ENCODE results near the gene CBLIF.

CBLIF gene

GRCh38 chr11:59872076-59872475 is 26.8 kb upstream of the CBLIF start:
- DNase-seq (ENCODE audit: low read depth in 1 of 2, low spot score in 1 of 2) = no peak

GRCh38 chr11:59867946-59868345 is 22.6 kb upstream of the CBLIF start:
- no peak overlapping the region for H3K27ac ChIP-seq (replicated peaks)
- H3K4me3 ChIP-seq (replicated peaks; ENCODE audit: insufficient read depth, low read length) = no peak overlapping the region
- no peaks in the 10 kb centered on the region for H3K27me3 ChIP-seq (ENCODE audit: insufficient read depth, poor library complexity, severe bottlenecking)
- no peak for TF ChIP-seq SPI1 (IDR thresholded peaks at IDR 0.05; ENCODE audit: borderline replicate concordance, low read depth)
- TF ChIP-seq, protein P1, sequence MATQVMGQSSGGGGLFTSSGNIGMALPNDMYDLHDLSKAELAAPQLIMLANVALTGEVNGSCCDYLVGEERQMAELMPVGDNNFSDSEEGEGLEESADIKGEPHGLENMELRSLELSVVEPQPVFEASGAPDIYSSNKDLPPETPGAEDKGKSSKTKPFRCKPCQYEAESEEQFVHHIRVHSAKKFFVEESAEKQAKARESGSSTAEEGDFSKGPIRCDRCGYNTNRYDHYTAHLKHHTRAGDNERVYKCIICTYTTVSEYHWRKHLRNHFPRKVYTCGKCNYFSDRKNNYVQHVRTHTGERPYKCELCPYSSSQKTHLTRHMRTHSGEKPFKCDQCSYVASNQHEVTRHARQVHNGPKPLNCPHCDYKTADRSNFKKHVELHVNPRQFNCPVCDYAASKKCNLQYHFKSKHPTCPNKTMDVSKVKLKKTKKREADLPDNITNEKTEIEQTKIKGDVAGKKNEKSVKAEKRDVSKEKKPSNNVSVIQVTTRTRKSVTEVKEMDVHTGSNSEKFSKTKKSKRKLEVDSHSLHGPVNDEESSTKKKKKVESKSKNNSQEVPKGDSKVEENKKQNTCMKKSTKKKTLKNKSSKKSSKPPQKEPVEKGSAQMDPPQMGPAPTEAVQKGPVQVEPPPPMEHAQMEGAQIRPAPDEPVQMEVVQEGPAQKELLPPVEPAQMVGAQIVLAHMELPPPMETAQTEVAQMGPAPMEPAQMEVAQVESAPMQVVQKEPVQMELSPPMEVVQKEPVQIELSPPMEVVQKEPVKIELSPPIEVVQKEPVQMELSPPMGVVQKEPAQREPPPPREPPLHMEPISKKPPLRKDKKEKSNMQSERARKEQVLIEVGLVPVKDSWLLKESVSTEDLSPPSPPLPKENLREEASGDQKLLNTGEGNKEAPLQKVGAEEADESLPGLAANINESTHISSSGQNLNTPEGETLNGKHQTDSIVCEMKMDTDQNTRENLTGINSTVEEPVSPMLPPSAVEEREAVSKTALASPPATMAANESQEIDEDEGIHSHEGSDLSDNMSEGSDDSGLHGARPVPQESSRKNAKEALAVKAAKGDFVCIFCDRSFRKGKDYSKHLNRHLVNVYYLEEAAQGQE (IDR thresholded peaks at IDR 0.05; ENCODE audit: insufficient replicate concordance, low read depth) = no peak
- no peak for TF ChIP-seq GABPA (IDR thresholded peaks at IDR 0.05; ENCODE audit: low read depth)
- DNase-seq (ENCODE audit: low read depth in 1 of 2, low spot score in 1 of 2) = no peak

More at GRCh38 chr11:59872076-59872475, 26.8 kb upstream of the CBLIF start:
- H3K27ac ChIP-seq (replicated peaks) = no peak overlapping the region
- no peaks in the 10 kb centered on the region for H3K27me3 ChIP-seq (ENCODE audit: insufficient read depth, poor library complexity, severe bottlenecking)
- TF ChIP-seq POLR2AphosphoS5 (IDR thresholded peaks at IDR 0.05; ENCODE audit: low read depth) = no peak
- no peak overlapping the region for H3K4me3 ChIP-seq (replicated peaks; ENCODE audit: insufficient read depth, low read length)

GRCh38 chr11:59866836-59867235 is 21.5 kb upstream of the CBLIF start:
- H3K27ac ChIP-seq (replicated peaks) = peak overlapping the region; percentile 67
- TF ChIP-seq GABPA (IDR thresholded peaks at IDR 0.05; ENCODE audit: low read depth) = no peak
- no peaks in the 10 kb centered on the region for H3K27me3 ChIP-seq (ENCODE audit: insufficient read depth, poor library complexity, severe bottlenecking)
- no peak overlapping the region; the same call in 1 of the 2 replicates for H3K4me3 ChIP-seq (replicated peaks; ENCODE audit: insufficient read depth, low read length)
- peak in 1 of 2 experiments; percentile 18 for DNase-seq (ENCODE audit: low read depth in 1 of 2, low spot score in 1 of 2)

DNA sequence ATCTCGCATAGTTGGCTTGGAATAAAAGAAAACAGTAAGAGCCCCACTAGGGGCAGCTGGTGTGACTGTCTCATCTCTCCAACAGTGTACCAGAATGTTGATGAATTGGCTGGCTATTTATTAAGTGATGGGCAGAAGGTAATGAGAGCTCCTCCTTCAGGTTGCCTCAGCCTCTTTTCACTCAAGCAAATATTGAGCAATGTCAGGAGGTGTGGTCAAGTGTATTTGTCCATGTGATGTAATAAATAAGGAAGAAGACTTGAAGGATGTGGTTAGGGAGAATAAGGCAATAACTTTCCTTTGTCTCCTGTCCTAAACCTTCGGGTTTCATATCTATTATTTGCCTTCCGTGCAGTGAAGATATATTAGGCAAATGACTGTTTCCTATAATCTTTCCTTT is 21.1 kb upstream of the CBLIF start, which contains the start of gene TCN1:
TSS of gene TCN1 (minus strand) at position 91 of the 400 bp plus-strand sequence. CDS start at position 74, 17 bp downstream.
- peak; percentile 87 to 94 for DNase-seq (ENCODE audit: low read depth in 1 of 2, low spot score in 1 of 2)
- peak within 1 kb of the TSS; percentile 67 for H3K27ac ChIP-seq (replicated peaks)
- TF ChIP-seq, protein P1 (IDR thresholded peaks at IDR 0.05; ENCODE audit: insufficient replicate concordance, low read depth) = no peak
- TF ChIP-seq POLR2AphosphoS5 (IDR thresholded peaks at IDR 0.05; ENCODE audit: low read depth) = peak; percentile 27; the same call in 1 of the 2 replicates

DNA sequence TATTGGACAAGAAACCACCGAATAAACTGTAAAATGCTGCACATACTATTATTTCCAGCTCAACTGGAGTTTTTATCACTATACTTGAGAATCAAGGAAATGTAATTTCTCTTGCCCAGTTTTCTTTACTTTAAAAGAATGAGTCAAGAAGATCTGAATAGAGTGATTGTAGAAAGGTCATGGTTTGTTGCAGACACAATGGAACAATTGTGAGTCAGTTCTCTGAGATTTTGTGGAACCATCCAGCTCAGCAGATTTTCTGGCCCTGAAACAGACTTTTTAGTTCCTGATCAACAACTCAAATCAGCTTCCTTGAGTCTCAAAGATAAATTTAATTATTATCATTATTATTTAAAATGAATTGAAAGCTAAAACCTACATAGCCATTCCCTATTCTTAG is 19.7 kb upstream of the CBLIF start:
- DNase-seq (ENCODE audit: low read depth in 1 of 2, low spot score in 1 of 2) = no peak
- Histone ChIP-seq H3K27me3 (ENCODE audit: insufficient read depth, poor library complexity, severe bottlenecking) (no peaks in the 10 kb centered on the region), H3K27ac (replicated peaks) (no peak overlapping the region), H3K4me3 (replicated peaks; ENCODE audit: insufficient read depth, low read length) (no peak overlapping the region)
- TF ChIP-seq, protein P2, sequence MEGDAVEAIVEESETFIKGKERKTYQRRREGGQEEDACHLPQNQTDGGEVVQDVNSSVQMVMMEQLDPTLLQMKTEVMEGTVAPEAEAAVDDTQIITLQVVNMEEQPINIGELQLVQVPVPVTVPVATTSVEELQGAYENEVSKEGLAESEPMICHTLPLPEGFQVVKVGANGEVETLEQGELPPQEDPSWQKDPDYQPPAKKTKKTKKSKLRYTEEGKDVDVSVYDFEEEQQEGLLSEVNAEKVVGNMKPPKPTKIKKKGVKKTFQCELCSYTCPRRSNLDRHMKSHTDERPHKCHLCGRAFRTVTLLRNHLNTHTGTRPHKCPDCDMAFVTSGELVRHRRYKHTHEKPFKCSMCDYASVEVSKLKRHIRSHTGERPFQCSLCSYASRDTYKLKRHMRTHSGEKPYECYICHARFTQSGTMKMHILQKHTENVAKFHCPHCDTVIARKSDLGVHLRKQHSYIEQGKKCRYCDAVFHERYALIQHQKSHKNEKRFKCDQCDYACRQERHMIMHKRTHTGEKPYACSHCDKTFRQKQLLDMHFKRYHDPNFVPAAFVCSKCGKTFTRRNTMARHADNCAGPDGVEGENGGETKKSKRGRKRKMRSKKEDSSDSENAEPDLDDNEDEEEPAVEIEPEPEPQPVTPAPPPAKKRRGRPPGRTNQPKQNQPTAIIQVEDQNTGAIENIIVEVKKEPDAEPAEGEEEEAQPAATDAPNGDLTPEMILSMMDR (IDR thresholded peaks at IDR 0.05; ENCODE audit: insufficient read depth, low read length) = no peak
- no peak for TF ChIP-seq POLR2AphosphoS5 (IDR thresholded peaks at IDR 0.05; ENCODE audit: low read depth)
- no peak for TF ChIP-seq GABPA (IDR thresholded peaks at IDR 0.05; ENCODE audit: low read depth)
- TF ChIP-seq SPI1 (IDR thresholded peaks at IDR 0.05; ENCODE audit: borderline replicate concordance, low read depth) = no peak
- TF ChIP-seq, protein P1 (IDR thresholded peaks at IDR 0.05; ENCODE audit: insufficient replicate concordance, low read depth) = no peak

More for the DNA sequence above, 21.1 kb upstream of the CBLIF start, which contains the start of gene TCN1:
- Histone ChIP-seq H3K27me3 (ENCODE audit: insufficient read depth, poor library complexity, severe bottlenecking) (no peaks in the 10 kb centered on the region), H3K4me3 (replicated peaks; ENCODE audit: insufficient read depth, low read length) (no peak within 1 kb of the TSS; the same call in 1 of the 2 replicates)

All from HL-60 (cell line).